Measurements from ENCODE around the gene WASF3.

The WASF3 gene

DNA sequence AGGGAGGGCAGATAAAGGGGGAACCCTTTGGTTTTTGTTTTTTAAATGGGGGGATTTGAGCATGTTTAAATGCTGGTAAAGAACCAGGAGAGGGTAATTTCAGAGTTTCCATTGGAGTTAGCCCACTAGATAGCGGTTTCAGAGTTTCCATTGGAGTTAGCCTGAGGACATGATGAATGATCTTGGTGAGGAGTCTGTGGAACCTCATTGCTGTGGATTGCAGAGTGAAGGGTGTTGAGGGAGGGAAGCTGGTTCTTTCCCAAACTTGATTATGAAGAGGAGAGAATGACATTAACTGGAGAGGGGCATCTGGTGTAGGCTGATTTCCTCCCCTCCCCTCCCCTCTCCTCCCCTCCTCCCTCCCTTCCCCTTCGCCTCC lies 5.0 kb downstream of the WASF3 start:
- Histone ChIP-seq H3K4me1 (ENCODE audit: insufficient read depth, low read length) (peaks cover 33% of the 10 kb centered on the region), H3K27ac (ENCODE audit: low read depth, low read length) (no peak overlapping the region), H3K27me3 (ENCODE audit: insufficient read depth, low read length) (peaks cover 15% of the 10 kb centered on the region), H3K9me3 (ENCODE audit: insufficient read depth, low read depth, low read length) (no peaks in the 10 kb centered on the region), H3K36me3 (ENCODE audit: insufficient read depth, low read length) (no peaks in the 10 kb centered on the region), H3K4me3 (ENCODE audit: low read length) (no peak overlapping the region), H3K9ac (ENCODE audit: low read depth, low read length) (no peak overlapping the region)
- 47% methylated on average over 2 of the region's 2 CpGs for WGBS

DNA sequence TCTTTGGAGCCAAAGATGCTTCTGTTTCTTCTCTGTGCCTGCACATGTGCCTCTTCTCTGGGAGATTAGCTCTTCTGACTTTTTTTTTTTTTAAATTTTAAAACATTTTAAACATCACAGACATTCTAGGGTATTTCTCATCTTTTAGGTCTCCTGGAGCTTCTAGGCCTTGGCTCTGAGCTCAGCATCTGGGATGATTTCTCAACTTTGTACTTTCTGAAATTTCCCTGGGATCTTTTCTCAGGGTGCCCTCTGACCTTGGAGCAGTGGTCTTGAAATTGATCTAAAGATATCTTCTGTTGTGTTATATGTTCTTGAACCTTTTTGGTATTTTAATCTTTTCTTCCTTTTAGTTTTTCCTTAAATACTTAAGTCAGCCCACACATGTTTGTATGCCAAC lies 6.2 kb downstream of the WASF3 start:
- H3K4me3 ChIP-seq (ENCODE audit: low read length): no peak overlapping the region
- H3K27ac ChIP-seq (ENCODE audit: low read depth, low read length): no peak overlapping the region
- H3K27me3 ChIP-seq (ENCODE audit: insufficient read depth, low read length): peaks cover 6% of the 10 kb centered on the region
- no peak overlapping the region for H3K9ac ChIP-seq (ENCODE audit: low read depth, low read length)
- H3K9me3 ChIP-seq (ENCODE audit: insufficient read depth, low read depth, low read length): no peaks in the 10 kb centered on the region
- no peaks in the 10 kb centered on the region for H3K36me3 ChIP-seq (ENCODE audit: insufficient read depth, low read length)
- H3K4me1 ChIP-seq (ENCODE audit: insufficient read depth, low read length): peaks cover 30% of the 10 kb centered on the region

- H3K4me1 ChIP-seq (ENCODE audit: insufficient read depth, low read length): no peaks in the 10 kb centered on the region
- no peak overlapping the region for H3K4me3 ChIP-seq (ENCODE audit: low read length)
- H3K27ac ChIP-seq (ENCODE audit: low read depth, low read length): no peak overlapping the region
- no peaks in the 10 kb centered on the region for H3K36me3 ChIP-seq (ENCODE audit: insufficient read depth, low read length)
- WGBS: 85% methylated on average over 2 of the region's 2 CpGs
- H3K9me3 ChIP-seq (ENCODE audit: insufficient read depth, low read depth, low read length): no peaks in the 10 kb centered on the region; the same call in 1 of the 2 replicates
- no peak overlapping the region for H3K9ac ChIP-seq (ENCODE audit: low read depth, low read length)
- H3K27me3 ChIP-seq (ENCODE audit: insufficient read depth, low read length): no peaks in the 10 kb centered on the region
Measured at GRCh38 chr13:26568132-26568815, 10.8 kb downstream of the WASF3 start.

GRCh38 chr13:26571518-26571917 lies 14.0 kb downstream of the WASF3 start:
- Histone ChIP-seq H3K4me3 (ENCODE audit: low read length) (no peak overlapping the region), H3K27me3 (ENCODE audit: insufficient read depth, low read length) (no peaks in the 10 kb centered on the region), H3K36me3 (ENCODE audit: insufficient read depth, low read length) (no peaks in the 10 kb centered on the region), H3K27ac (ENCODE audit: low read depth, low read length) (no peak overlapping the region), H3K9ac (ENCODE audit: low read depth, low read length) (no peak overlapping the region), H3K4me1 (ENCODE audit: insufficient read depth, low read length) (no peaks in the 10 kb centered on the region), H3K9me3 (ENCODE audit: insufficient read depth, low read depth, low read length) (peaks cover 7% of the 10 kb centered on the region; the same call in 1 of the 2 replicates)
- 93% methylated on average over 3 of the region's 3 CpGs for WGBS

DNA sequence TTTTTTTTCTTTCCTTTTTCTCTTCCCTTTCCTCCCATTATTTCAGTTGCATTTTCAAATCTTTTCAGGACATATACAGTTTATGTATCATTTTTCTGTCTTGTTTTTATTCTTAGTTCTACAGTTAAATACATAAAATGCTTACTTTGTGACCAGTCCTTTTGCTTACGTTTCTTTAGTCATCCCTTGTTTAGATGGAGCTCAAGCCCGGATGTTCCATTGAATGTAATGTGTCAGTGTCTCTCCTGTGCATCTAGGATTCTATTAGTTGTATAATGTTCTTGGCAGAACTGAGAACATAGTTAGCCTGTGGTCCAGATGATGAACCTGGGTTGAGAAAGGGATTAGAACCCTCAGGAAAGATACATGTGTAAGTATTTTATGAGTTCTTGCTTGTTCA lies 17.8 kb downstream of the WASF3 start:
- no peak overlapping the region for H3K27ac ChIP-seq (ENCODE audit: low read depth, low read length)

GRCh38 chr13:26579580-26579979 lies 22.1 kb downstream of the WASF3 start:
- no peak overlapping the region for H3K9ac ChIP-seq (ENCODE audit: low read depth, low read length)
- no peaks in the 10 kb centered on the region for H3K36me3 ChIP-seq (ENCODE audit: insufficient read depth, low read length)
- H3K27ac ChIP-seq (ENCODE audit: low read depth, low read length): no peak overlapping the region
- H3K9me3 ChIP-seq (ENCODE audit: insufficient read depth, low read depth, low read length): no peaks in the 10 kb centered on the region
- no peaks in the 10 kb centered on the region for H3K27me3 ChIP-seq (ENCODE audit: insufficient read depth, low read length)
- peaks cover 21% of the 10 kb centered on the region for H3K4me1 ChIP-seq (ENCODE audit: insufficient read depth, low read length)
- H3K4me3 ChIP-seq (ENCODE audit: low read length): no peak overlapping the region
- WGBS: 95% methylated on average over 1 of the region's 1 CpG

More for the DNA sequence above, 17.8 kb downstream of the WASF3 start:
- Histone ChIP-seq H3K9me3 (ENCODE audit: insufficient read depth, low read depth, low read length) (peaks cover 7% of the 10 kb centered on the region; the same call in 1 of the 2 replicates), H3K27me3 (ENCODE audit: insufficient read depth, low read length) (no peaks in the 10 kb centered on the region), H3K36me3 (ENCODE audit: insufficient read depth, low read length) (no peaks in the 10 kb centered on the region), H3K4me1 (ENCODE audit: insufficient read depth, low read length) (no peaks in the 10 kb centered on the region), H3K9ac (ENCODE audit: low read depth, low read length) (no peak overlapping the region), H3K4me3 (ENCODE audit: low read length) (no peak overlapping the region)
- WGBS: 95% methylated on average over 2 of the region's 2 CpGs

DNA sequence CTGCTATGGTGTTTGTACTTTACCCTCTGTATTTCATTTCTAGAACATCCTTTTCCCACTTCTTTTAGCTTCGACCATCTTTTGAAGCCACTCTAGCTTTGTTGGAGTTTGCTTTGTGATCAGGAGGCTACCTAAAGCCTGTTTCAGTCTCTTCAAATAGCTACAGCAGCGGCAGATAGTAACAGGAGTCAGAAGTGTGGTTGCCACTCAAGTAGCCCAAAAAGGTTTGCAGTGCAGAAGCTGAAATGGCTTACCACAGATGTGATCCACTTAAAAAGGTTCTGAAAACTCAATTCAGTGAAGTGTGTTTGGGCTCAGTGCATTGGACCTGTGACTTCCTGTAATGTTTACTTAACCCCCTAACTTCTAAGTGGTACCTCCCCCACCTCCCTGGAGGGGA lies 26.2 kb downstream of the WASF3 start:
- H3K9ac ChIP-seq (ENCODE audit: low read depth, low read length): no peak overlapping the region
- H3K27me3 ChIP-seq (ENCODE audit: insufficient read depth, low read length): no peaks in the 10 kb centered on the region
- H3K9me3 ChIP-seq (ENCODE audit: insufficient read depth, low read depth, low read length): no peaks in the 10 kb centered on the region
- H3K4me3 ChIP-seq (ENCODE audit: low read length): no peak overlapping the region
- peaks cover 33% of the 10 kb centered on the region for H3K4me1 ChIP-seq (ENCODE audit: insufficient read depth, low read length)
- no peak overlapping the region for H3K27ac ChIP-seq (ENCODE audit: low read depth, low read length)
- H3K36me3 ChIP-seq (ENCODE audit: insufficient read depth, low read length): no peaks in the 10 kb centered on the region
- 80% methylated on average over 2 of the region's 2 CpGs for WGBS

- H3K9ac ChIP-seq (ENCODE audit: low read depth, low read length): no peak overlapping the region
- WGBS: 78% methylated on average over 2 of the region's 2 CpGs
- H3K27me3 ChIP-seq (ENCODE audit: insufficient read depth, low read length): no peaks in the 10 kb centered on the region
- no peak overlapping the region for H3K27ac ChIP-seq (ENCODE audit: low read depth, low read length)
- H3K9me3 ChIP-seq (ENCODE audit: insufficient read depth, low read depth, low read length): no peaks in the 10 kb centered on the region
- no peak overlapping the region for H3K4me3 ChIP-seq (ENCODE audit: low read length)
- H3K36me3 ChIP-seq (ENCODE audit: insufficient read depth, low read length): no peaks in the 10 kb centered on the region
- H3K4me1 ChIP-seq (ENCODE audit: insufficient read depth, low read length): peaks cover 33% of the 10 kb centered on the region
Measured at GRCh38 chr13:26584713-26585112, 27.2 kb downstream of the WASF3 start.

DNA sequence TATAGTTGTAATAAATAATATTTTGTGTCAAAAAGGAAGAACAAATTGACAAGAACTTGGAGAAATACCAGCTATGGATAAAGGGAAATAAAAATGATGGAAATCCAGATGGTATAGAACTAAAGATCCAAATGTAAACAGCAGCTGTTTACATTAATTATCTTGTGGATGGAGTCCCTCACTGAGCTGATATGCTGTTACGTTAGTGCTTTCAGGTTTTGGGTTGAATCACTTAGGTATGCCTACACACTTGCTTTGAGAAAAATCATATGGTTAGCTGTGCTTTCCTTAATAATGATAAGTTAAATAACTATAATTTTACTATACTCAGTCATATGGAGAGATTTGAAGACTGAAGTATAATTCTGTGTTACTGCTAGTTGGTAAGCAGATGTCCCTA lies 27.7 kb downstream of the WASF3 start:
- H3K36me3 ChIP-seq (ENCODE audit: insufficient read depth, low read length): no peaks in the 10 kb centered on the region
- WGBS: 86% methylated on average over 1 of the region's 1 CpG
- no peaks in the 10 kb centered on the region for H3K9me3 ChIP-seq (ENCODE audit: insufficient read depth, low read depth, low read length)

DNA sequence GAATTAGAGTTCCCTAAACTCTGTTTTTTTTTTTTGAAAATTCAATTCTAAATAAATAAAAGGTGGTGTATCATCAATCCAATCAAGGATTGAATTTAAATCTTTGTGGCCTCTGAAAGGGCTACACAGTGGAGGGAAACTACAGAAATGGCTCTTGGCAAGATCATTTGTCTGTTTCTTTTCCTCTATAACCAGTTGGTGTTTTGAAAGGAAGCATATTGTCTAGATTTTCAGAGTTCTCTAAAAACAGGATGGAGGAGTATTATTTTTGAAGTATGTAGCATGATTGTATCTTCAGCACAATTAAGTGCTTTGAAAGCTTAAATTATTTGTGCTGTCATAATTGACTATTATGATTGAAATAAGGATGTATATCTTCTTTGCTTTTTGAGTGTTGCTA lies 29.8 kb downstream of the WASF3 start:
- H3K27ac ChIP-seq (ENCODE audit: low read depth, low read length): no peak overlapping the region
- no peaks in the 10 kb centered on the region for H3K36me3 ChIP-seq (ENCODE audit: insufficient read depth, low read length)
- H3K9ac ChIP-seq (ENCODE audit: low read depth, low read length): no peak overlapping the region
- H3K4me3 ChIP-seq (ENCODE audit: low read length): no peak overlapping the region
- H3K4me1 ChIP-seq (ENCODE audit: insufficient read depth, low read length): peaks cover 46% of the 10 kb centered on the region
- H3K9me3 ChIP-seq (ENCODE audit: insufficient read depth, low read depth, low read length): no peaks in the 10 kb centered on the region
- no peaks in the 10 kb centered on the region for H3K27me3 ChIP-seq (ENCODE audit: insufficient read depth, low read length)

More for the DNA sequence above, 27.7 kb downstream of the WASF3 start:
- Histone ChIP-seq H3K4me3 (ENCODE audit: low read length) (no peak overlapping the region), H3K4me1 (ENCODE audit: insufficient read depth, low read length) (peaks cover 33% of the 10 kb centered on the region), H3K27me3 (ENCODE audit: insufficient read depth, low read length) (no peaks in the 10 kb centered on the region), H3K27ac (ENCODE audit: low read depth, low read length) (no peak overlapping the region), H3K9ac (ENCODE audit: low read depth, low read length) (no peak overlapping the region)

- Histone ChIP-seq H3K4me1 (ENCODE audit: insufficient read depth, low read length) (peaks cover 35% of the 10 kb centered on the region), H3K9ac (ENCODE audit: low read depth, low read length) (no peak overlapping the region), H3K4me3 (ENCODE audit: low read length) (no peak overlapping the region), H3K9me3 (ENCODE audit: insufficient read depth, low read depth, low read length) (no peaks in the 10 kb centered on the region), H3K36me3 (ENCODE audit: insufficient read depth, low read length) (no peaks in the 10 kb centered on the region), H3K27ac (ENCODE audit: low read depth, low read length) (no peak overlapping the region), H3K27me3 (ENCODE audit: insufficient read depth, low read length) (no peaks in the 10 kb centered on the region)
- 87% methylated on average over 1 of the region's 1 CpG for WGBS
Measured at GRCh38 chr13:26589226-26589625, 31.7 kb downstream of the WASF3 start.

DNA sequence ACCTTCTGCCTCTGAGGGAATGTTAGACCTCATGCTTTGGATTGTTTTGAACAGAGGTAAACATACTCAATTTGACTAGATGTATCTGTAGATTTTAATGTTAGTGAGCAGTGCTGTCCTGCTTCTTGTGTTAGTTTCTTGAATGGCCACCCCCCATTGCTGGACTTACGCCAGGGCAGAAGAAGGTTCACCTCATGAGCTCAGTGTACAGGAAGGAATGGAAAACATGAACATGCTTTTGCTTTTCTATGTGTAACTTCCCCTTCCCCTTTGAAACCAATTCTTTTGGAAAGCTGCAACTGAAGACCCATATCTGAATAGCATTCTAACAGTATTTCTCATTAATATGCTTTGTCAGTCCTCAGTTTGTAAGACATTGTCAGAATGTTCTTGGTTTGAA lies 32.3 kb downstream of the WASF3 start:
- no peaks in the 10 kb centered on the region for H3K36me3 ChIP-seq (ENCODE audit: insufficient read depth, low read length)
- no peak overlapping the region for H3K9ac ChIP-seq (ENCODE audit: low read depth, low read length)
- H3K4me3 ChIP-seq (ENCODE audit: low read length): no peak overlapping the region
- H3K27me3 ChIP-seq (ENCODE audit: insufficient read depth, low read length): no peaks in the 10 kb centered on the region
- H3K4me1 ChIP-seq (ENCODE audit: insufficient read depth, low read length): peaks cover 30% of the 10 kb centered on the region
- H3K9me3 ChIP-seq (ENCODE audit: insufficient read depth, low read depth, low read length): no peaks in the 10 kb centered on the region
- 95% methylated on average over 1 of the region's 1 CpG for WGBS
- no peak overlapping the region for H3K27ac ChIP-seq (ENCODE audit: low read depth, low read length)
